H1 (cell line): Measurements from ENCODE around the gene NKAIN4. TPM values are rescaled to one million over a fixed set of nuclear protein-coding genes. Genes with fewer than 3 reads are reported as not detected.

Source experiments
- CHD7 ChIP-seq: fragments of 300-600 bp; sonication (generic); IDR thresholded peaks from 2 replicates; pipeline ENCODE4 v1.7.1; 2012; ENCODE audit warnings: low read length, moderate library complexity, mild to moderate bottlenecking, inconsistent platforms; ENCODE audit not compliant: insufficient replicate concordance
- E2F6 ChIP-seq: IDR thresholded peaks from 2 replicates; pipeline ENCODE4 v1.6.1; 2012; ENCODE audit warnings: inconsistent platforms
- EGR1 ChIP-seq: IDR thresholded peaks from 2 replicates; pipeline ENCODE4 v1.6.1; 2011; ENCODE audit warnings: low read depth, low read length, borderline replicate concordance
- EP300 ChIP-seq, 2 experiments: IDR thresholded peaks; 1 replicate in 1 of 2; 2 replicates in 1 of 2; pipeline ENCODE4 v1.6.1; 2011 to 2012; ENCODE audit warnings: low read depth in 2 of 2, low read length in 2 of 2, mild to moderate bottlenecking in 2 of 2, borderline replicate concordance in 1 of 2, inconsistent platforms in 1 of 2, moderate library complexity in 1 of 2
- RXRA ChIP-seq: IDR thresholded peaks from 2 replicates; pipeline ENCODE4 v1.6.1; 2011; ENCODE audit warnings: low read depth, mild to moderate bottlenecking, low read length, moderate library complexity; ENCODE audit not compliant: insufficient read depth
- SIRT6 ChIP-seq: IDR thresholded peaks from one replicate; pipeline ENCODE4 v1.7.1; 2012; ENCODE audit warnings: low read length, inconsistent platforms
- SIX5 ChIP-seq: IDR thresholded peaks from 2 replicates; pipeline ENCODE4 v1.6.1; 2011; ENCODE audit warnings: mild to moderate bottlenecking, low read depth, low read length
- USF2 ChIP-seq: IDR thresholded peaks from 2 replicates; pipeline ENCODE4 v1.6.1; 2011; ENCODE audit warnings: low read length, improper control_type of control experiment
- polyA plus RNA-seq, 7 experiments: library from polyadenylated mRNA; depleted of rRNA in 3 of 7; stranded (reverse) in 5 of 7; unstranded in 2 of 7; fragments of >200 nt in 5 of 7; fragments of 200-250 nt in 2 of 7; gene quantifications; 1 replicate in 5 of 7; 2 replicates in 1 of 7; 4 replicates in 1 of 7; pipeline versions ENCODE4 v1.2.1 to v1.2.3, GENCODE V29; 2011 to 2013; ENCODE audit warnings: missing spikeins in 2 of 7, mixed read lengths in 2 of 7
- total RNA-seq: library from RNA; stranded (reverse); fragmentation: NEBNext Ultra II Directional; extraction: Animal tissue kit (Norgen Biotek cat#: 25700); gene quantifications from 2 replicates; pipeline ENCODE4 v1.2.1, GENCODE V29; 2021

NKAIN4 gene
- total and polyA plus RNA-seq, 2 of the 8 experiments (the other 6 are each of a cell fraction or from before 2014, with no cell fraction given): 6.9 to 17.0 TPM

- TF ChIP-seq CHD7: no peak
- TF ChIP-seq USF2: no peak
- TF ChIP-seq RXRA: no peak
- no peak for TF ChIP-seq SIRT6
- no peak for TF ChIP-seq EGR1
- TF ChIP-seq E2F6: no peak
- no peak for TF ChIP-seq SIX5
- no peak for TF ChIP-seq EP300 (IDR thresholded peaks at IDR 0.05; ENCODE audit: borderline replicate concordance in 1 of 2, low read depth in 2 of 2, low read length in 2 of 2)
These were observed 42.5 kb upstream of the NKAIN4 start (continued) for GRCh38 chr20:63296531-63297299.
